ENCODE results near the gene OPCML.

OPCML gene

DNA sequence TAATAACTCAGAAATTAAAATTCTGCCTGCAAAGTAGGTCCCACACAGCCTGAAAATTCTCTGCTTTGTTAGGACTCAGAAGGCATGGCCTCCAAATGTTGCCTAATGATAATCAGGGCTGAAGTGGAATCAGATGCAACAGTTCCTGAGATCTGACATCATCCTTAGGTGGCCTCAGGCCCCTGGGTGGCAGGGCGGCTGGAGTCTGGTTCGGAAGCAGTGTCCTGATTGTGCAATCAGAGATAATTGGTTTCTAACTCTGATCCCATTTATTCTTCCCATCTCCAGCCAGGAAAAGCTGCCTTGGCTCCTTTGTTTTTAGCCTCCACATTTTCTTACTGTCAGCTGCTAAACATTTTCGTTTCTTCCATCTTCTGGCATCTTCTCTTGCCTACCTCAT is 399.3 kb downstream of the OPCML start:
- TF ChIP-seq CTCF (IDR thresholded peaks at IDR 0.05; ENCODE audit: low read length, missing control alignments), result no peak
- H3K4me3 ChIP-seq (replicated peaks; ENCODE audit: low read depth, low read length), result no peak overlapping the region
- no peak for DNase-seq (ENCODE audit: low read depth)

DNA sequence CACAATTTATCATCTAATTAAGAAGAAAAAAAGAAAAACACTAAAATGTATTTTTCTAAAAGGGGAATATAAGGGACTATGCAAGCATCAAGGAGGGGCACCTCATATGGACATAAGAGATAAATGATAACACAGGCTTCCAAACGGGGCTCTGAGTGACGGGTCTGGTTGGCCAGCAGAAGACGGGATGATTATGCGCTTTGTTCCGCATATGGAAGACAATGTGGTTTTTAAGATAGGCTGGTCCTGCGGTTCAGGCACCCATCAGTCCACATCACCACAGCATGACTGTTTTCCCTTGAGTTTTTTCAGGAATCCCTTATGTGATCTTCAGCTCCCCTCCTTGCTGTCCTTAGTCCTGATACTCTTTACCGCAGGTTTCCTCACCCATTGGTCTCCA is 404.6 kb downstream of the OPCML start:
- H3K4me3 ChIP-seq (replicated peaks; ENCODE audit: low read depth, low read length), result no peak overlapping the region
- DNase-seq (ENCODE audit: low read depth), result no peak
- no peak for TF ChIP-seq CTCF (IDR thresholded peaks at IDR 0.05; ENCODE audit: low read length, missing control alignments)

GRCh38 chr11:133123796-133124195 is 408.5 kb downstream of the OPCML start:
- DNase-seq (ENCODE audit: low read depth), result no peak
- no peak overlapping the region for H3K4me3 ChIP-seq (replicated peaks; ENCODE audit: low read depth, low read length)
- TF ChIP-seq CTCF (IDR thresholded peaks at IDR 0.05; ENCODE audit: low read length, missing control alignments), result no peak

DNA sequence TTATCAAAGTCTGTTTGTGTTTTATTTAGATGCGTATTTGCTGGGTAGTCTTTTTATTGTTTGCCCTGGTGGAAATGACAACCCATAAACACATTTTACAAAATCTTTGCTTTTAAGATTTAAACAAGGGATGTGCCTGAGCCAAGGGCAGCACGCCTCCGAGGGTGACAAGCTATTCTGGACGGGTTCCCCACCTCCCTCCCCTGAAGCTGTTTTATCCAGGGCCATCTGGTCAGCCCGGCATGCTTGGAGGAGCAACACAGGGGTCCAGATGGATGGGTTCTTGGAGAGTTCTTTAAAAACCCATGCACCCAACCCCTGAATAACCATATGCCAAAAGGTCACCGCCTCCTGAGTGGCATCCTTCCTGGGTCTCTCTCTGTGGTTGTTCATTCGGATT is 408.9 kb downstream of the OPCML start:
- DNase-seq (ENCODE audit: low read depth), result no peak
- no peak overlapping the region for H3K4me3 ChIP-seq (replicated peaks; ENCODE audit: low read depth, low read length)
- no peak for TF ChIP-seq CTCF (IDR thresholded peaks at IDR 0.05; ENCODE audit: low read length, missing control alignments)

GRCh38 chr11:133122256-133122655 is 410.0 kb downstream of the OPCML start:
- TF ChIP-seq CTCF (IDR thresholded peaks at IDR 0.05; ENCODE audit: low read length, missing control alignments), result no peak
- no peak for DNase-seq (ENCODE audit: low read depth)
- H3K4me3 ChIP-seq (replicated peaks; ENCODE audit: low read depth, low read length), result no peak overlapping the region

GRCh38 chr11:133118563-133119268 is 413.6 kb downstream of the OPCML start:
- TF ChIP-seq CTCF (IDR thresholded peaks at IDR 0.05; ENCODE audit: low read length, missing control alignments), result no peak
- H3K4me3 ChIP-seq (replicated peaks; ENCODE audit: low read depth, low read length), result no peak overlapping the region
- no peak for DNase-seq (ENCODE audit: low read depth)

GRCh38 chr11:133115099-133115498 is 417.2 kb downstream of the OPCML start:
- DNase-seq (ENCODE audit: low read depth), result no peak
- no peak overlapping the region for H3K4me3 ChIP-seq (replicated peaks; ENCODE audit: low read depth, low read length)
- TF ChIP-seq CTCF (IDR thresholded peaks at IDR 0.05; ENCODE audit: low read length, missing control alignments), result no peak
